ENCODE results near the gene TEAD1.
"Not testable (repeated sequence)": the region's sequence is repeated elsewhere in the genome, so short reads cannot be mapped to it uniquely, and the experiment has no call there.

TEAD1 gene

DNA sequence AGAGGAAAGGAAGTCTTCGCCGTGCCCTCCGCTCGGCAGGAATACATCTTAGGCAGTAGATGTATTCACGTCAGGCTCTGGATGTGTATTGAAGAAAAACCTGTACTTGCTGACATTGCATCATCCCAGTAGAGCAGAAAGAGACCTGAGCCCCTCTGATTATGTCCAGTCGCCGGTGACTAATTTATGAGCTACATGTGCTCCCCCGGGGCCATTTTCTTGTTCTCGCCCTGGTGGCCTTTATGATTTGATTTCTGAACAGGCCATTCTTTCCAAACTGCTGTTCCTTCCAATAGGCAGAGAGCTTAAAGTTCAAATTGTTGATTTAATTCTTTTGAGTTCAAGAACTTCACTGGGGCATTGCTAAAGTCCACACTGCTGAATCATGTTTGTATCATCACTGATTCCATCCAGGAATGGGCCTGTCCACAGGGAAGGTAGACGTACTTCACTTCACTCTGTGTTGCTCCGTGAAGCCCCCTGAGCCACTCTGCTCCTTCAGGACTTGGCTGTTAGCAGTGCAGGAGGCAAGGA is 197.6 kb downstream of the TEAD1 start:
- DNase-seq, result no peak

DNA sequence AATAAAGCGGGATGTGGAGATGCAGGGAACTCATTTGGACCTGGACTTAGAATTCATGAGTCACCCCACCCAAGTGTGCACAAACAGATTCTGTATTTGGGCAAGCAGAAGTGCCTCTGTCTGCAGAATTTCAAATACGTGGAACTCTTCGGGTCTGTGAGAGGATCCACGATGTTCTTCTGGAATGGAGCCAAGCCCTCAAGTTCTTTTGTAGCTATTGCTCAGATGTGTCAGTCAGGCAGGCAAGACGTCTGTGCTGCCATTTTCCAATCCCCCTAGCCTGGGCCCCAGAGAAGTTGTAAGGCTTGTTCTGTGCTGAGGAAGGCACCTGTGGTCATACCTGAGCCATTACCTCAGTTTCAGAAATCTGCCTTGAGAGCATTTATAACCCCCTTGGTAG is 202.1 kb downstream of the TEAD1 start:
- DNase-seq, result no peak

DNA sequence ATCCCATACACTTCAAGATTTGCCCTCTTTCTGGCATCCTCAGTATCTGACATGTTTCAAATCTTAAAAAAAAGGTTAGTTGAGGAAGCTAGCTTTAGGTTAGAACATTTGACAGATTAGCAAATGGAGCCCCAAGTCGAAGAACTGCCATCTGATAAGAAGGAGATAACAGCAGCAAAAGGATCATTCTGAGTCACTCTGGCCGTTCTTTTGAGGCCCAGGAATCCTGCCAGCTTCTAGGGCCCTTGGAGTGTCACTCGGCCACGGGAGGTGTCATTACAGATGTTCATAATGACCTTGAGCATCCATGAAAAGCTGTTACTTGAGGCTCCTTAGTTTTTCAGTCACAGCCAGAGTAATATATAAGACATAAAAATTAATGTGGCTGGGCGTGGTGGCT is 202.8 kb downstream of the TEAD1 start:
- DNase-seq, result no peak

DNA sequence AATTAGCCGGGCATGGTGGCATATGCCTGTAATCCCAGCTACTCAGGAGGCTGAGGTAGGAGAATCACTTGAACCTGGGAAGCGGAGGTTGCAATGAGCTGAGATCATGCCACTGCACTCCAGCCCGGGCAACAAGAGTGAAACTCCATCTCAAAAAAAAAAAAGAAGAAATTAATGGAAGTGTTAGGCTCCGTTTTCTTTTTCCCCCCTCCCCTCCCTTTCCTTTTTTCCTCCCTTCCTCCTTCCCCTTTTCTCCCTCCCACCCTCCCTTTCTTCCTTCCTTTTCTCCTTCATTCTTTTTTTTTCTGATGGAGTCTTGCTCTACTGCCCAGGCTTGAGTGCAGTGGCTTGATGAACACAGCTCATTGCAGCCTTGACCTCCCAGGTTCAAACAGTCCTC is 203.3 kb downstream of the TEAD1 start:
- DNase-seq, result not testable (repeated sequence)

DNA sequence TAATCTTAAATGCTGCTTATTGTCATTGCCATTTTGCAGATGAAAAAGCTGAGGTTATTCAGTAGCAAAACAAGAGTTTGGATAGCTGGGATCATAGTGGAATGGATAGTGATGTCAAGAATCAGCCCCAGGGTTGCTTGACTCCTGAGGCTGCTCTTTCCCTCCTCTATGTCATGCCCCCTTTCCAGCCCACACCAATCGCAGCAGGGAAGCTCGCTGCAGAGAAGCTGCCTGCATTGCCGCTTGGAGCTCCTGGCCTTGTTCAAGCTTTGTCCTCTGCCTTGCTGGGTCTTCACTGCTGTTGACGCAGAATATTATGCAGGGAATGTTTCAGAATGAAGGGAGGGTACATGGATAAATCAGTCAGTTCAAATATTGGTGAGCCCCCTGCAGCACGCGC is 206.1 kb downstream of the TEAD1 start:
- DNase-seq, result no peak

DNA sequence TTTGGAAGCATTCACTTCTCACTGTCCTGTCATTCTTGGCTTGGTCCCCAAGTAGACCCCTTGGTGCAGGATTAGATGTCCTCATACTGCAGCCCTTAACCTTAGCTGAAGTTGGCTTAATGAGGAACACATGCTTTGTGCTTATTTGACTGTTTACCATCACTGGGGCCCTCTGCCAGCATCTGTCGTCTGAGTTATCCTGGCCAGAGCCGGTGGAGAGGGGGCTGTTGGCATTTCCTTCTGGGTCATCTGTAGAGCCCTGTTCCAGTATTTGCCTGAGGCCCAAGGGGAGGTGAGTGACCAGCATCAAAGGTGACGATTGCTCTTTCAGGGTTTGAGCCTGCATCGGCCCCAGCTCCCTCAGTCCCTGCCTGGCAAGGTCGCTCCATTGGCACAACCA is 208.4 kb downstream of the TEAD1 start:
- no peak for DNase-seq

DNA sequence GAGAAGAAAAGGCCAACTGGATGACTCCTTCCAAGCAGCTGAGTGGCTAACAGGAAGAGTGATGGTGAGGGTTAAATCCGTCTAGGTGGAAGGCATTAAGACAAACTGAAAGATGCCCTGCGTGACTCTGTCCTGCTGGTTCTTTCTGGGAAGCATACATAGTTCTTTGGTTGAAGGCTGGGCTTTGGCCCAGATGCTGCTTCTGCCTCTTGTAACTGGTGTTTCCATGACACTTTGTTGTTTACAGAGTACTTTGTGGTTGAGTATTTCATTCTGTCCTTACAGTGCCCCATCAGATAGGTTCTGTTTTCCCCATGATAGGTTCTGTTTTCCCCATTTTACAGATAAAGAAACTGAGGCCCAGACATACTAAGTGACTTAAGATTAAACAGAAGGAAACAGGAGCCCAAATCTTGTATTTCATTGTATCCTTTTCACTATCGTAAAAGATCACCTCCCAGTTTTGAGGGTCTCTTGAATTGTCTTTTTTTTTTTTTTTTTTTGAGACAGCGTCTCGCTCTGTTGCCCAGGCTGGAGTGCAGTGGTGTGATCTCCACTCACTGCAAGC is 210.6 kb downstream of the TEAD1 start:
- no peak for DNase-seq

DNA sequence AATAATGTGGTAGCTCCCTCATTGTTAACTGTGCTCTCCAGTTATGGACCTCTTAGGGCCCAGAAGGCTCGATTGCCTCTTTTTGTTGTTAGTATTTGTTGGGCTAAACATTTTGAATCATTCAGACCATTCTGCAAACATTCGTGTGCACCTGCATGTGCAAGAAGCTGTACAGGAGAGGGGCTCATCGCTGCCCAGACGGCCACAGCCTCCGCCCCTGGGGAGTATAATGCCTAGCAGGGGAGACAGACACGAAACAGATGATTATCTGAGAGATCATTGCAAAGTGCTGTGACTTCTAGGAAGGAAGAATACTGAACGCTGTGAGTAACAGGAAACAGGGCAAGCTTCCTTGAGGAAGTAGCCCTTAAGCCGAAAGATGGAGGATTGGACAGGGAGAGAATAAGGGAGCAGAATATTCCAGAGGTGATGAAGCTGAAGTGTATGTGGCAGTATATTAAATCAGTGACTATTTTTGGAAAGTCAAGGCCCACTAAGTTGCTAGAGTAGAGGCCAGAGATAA is 211.6 kb downstream of the TEAD1 start:
- DNase-seq, result no peak

DNA sequence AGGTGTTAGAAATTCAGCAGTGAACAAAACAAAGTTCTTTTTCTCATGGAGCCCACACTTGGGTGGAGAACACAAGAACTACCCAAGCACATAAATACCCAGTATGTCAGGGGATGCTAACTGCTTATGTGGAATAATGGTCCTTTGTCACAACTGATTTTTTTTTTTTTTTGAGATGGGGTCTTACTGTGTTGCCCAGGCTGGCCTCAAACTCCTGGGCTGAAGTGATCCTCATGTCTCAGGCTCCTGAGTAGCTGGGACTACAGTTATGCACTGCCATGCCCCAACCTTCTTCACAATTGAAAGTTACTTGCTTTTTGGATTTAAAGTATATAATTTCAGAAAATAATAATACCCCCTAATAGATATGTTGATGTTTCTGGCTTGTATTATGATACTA is 212.3 kb downstream of the TEAD1 start:
- DNase-seq, result no peak

DNA sequence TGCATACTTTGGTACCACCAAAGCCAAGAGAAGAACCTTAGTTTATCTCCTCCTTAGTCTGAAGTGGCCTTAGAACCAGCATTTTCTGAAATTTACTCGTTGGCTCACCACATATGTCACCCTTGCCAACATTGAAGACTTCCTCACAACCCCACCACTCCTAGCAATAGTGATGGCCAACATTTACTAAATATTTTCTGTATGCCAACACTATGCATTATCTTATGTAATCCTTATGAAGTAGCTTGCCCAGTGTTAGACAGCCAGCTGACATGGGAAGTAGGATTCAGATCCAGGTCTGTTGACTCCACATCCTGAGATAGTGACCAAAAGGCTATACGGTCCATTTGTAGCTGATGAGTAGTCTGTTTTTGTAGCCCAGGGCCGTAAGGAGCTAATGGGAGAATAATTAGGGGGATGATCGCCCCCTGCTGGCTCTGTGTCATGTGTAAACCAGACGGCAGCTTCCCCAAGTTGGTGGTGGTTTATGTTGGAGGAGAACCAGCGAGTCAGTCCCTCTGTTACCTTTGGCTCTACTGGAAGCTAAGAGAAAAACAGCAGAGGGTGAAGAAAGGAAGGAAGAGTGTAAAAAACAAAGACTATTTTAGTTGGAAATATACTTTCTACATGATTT is 214.4 kb downstream of the TEAD1 start:
- peak; percentile 80 for DNase-seq

DNA sequence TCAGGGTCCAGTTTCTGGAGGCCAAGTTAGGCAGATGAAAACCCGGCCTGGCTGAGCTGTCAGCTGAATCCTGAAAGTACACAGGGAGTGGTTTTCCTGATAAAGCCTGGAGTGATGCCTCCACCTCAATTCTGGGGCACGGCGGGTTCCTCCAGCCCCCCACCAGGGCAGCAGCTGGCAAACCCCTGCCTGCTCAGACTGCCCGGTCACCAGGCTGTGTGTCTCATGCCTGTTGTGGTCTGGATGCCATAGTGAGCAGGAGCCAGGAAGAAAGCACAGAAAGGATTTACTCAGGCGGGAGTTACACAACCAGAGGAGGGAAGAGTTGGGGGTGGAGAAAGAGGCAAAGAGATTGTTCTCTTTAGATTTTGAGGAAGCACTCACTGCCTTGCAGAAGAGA is 215.0 kb downstream of the TEAD1 start:
- DNase-seq, result no peak

DNA sequence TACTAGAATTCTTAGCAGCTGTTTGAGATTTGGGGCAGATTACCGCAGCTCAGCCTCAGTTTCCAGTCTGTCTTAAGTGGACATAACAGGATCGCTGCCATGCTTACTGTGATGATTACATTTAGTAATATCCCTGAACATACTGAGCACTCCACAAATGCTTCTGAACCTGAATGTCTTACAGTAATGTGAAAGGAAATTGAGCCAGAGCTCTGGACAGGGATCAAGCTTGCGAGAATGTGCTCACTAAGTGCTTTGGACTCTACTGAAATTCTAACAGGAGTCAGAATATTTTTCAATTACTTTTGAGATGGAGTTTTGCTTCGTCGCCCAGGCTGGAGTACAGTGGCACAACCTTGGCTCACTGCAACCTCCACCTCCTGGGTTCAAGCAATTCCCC is 216.3 kb downstream of the TEAD1 start:
- DNase-seq, result no peak

DNA sequence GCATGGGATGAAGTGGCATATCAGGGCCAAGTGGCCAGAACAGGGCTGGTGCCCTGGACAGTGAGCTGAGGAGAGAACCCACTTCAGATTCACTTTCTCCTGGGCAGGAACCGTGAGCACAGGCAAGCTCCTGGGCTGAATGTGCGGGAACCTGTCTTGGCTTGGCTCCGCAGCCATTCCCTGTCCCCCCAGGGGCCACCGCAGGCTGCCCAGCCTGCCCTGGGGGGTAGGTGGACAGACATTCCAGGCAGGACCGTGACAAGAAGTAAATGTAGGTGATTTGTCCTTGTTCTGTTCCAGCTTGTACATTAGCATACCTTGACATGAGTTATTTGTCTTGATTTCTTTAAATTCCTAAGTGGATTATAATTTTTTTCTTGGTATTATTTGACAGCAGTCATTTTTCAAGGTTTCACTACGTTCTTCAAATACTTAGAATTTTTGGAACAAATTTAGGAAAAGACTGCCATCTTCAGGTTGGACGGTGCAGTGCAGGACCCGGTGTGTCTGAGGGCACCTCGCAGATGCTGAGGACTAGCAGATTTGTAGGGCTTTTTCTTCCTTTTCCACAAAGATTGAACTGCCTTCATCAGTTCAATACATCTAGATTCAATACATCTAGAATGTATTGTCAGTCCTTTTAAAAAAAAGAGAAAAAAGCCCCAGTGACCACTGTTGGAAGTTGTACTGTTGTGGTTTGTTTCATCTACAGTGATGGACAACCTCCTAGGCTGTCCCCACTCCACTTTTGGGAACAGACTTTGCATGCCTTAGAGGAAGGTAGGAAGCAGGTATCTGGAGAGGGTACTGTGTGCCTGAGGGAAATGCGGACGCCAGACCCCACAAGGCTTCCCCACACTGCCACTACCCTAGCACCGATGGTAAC is 219.8 kb downstream of the TEAD1 start:
- DNase-seq, result no peak

DNA sequence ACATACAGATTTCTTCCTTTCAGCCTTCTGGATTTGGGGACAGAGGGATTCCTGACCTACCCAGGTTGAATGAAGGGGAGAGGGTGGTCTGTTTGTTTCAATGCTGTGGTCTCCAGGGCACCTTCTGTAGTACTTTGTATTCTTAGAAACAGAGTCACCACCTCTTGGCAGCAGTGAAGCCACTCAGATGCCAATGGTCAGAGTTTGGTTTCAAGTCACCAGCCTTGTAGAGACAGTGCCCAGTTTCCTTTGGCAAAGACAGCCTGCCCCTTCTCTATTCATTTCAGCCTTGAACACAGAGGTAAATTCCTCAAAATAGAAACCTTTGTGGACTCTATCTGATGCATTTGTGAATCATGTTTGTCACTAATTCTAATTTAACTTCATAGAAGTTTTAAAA is 223.2 kb downstream of the TEAD1 start:
- DNase-seq, result no peak

DNA sequence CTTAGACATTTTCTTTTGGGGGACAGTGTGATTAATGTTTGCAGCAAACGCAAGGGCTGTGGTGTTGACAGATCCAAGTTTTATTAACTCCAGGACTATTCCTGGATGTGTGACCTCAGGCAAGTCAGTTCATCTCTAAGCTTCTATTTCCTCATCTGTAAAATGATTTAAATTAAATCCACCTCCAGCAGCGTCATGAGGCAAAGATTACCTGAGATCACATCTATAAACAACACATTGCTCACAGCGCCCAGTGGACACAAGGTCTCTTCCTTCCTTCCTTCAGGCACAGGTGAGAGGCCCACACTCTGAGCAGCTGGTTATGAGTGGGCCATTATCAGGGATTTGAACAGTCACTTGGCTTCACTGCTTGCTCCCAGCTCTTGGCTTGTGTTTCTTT is 223.6 kb downstream of the TEAD1 start:
- no peak for DNase-seq

DNA sequence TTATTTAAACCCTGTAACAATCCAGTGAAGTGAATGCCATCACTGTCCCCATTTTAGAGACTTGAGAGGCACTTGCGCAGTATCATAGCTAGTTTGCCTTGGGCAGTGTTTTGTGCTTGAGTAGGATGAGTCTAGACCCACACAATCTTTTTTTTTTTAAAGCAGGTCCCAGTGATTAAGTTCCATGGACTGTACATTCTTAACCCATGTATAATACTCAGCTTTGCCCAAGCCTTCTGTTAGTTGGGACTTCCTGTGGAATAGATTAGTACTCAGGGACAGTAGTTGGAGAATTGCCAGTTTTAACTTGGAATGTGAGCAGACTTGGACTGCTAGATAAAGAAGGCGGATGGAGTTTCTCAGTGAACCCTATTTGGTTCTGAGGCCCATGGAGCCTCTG is 226.3 kb downstream of the TEAD1 start:
- DNase-seq, result peak; percentile 90

DNA sequence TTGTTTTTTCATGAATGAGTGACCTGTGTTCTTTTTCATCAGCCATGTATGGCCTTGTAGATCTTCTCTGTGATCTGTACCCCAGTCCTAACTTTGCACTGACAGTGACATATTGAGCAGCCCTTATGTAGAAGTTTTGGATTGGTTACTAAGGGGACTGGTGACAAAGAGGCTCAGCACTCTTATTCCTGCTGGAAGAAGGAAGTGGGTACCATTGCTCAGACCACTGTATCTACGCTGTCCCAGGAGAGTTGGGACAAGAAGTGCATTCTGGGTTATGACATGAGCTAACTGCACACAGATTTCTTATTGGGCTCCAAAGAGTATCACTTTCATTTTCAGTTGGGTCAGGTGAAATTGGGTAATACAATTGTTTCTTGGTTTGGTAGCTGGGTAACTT is 227.1 kb downstream of the TEAD1 start:
- no peak for DNase-seq

DNA sequence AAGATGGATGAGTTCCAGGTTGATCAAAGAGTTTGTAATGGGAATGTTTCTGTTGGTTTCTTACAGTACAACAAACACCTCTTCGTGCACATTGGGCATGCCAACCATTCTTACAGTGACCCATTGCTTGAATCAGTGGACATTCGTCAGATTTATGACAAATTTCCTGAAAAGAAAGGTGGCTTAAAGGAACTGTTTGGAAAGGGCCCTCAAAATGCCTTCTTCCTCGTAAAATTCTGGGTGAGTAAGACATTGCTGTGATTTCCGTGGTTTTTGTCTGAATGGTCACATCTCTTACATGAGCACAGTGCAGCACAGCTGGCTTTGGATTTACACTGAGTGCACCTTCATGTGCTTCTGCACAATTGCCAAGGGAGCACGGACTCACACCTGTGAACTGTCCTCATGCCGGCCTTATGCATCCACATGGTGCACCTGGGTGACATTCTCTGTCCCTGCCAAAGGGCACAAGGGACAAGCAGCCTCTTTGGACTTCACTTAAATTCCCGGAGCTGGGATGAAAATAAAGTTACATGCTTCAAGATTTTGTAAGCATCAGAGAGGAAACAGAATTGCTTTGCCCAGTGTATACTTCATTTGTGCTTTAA is 227.8 kb downstream of the TEAD1 start:
- DNase-seq, result no peak

DNA sequence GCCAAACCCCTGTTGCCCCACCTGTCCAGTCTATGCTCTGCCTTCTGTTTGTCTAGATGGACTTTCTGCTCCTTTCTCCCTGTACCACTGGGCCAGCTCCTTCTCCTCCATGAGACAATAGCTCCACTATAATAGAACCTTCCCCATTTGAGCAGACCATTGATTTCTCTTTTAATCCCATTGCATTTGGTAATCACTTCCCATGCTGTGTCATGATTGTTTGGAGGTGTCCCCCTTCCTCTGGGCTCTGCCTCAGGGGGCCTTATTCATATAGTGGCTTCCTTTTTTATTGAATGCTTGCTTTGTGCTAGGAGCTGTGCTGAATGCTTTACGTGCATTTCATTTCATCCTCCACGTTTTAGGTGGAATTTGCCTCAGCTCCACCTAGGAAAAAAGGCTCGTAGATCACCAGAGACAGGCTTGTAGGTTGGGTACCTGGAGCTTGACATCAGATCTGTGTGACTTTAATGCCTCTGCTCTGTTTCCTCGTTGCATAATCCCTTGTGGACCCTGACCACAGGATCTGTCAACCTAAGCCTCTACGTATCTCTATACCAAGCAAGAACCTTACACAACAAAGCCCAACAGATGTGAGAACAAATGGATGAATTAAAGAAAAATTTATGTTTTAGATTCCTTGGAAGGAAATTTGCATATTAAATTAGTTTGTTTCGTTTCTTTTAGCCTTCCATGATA is 228.7 kb downstream of the TEAD1 start:
- DNase-seq, result no peak

DNA sequence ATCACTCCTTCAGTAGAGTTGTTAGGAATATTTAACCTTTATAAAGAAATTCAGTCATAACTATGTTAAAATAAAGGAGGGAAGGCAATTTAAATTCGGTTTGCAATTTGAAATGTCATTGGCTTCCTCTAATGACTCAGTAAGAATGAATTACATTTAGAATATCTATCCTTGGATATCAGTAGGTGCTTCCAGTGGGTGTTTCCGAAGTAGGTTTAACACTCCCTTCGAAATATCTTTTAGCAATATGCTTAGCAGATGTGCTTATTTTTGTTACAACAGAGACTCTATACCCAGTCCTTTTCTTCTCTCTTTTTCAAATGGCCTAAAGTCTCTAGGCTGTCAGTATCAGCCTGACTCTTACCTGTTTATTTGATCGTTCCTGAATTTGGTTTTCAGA is 231.2 kb downstream of the TEAD1 start:
- DNase-seq, result no peak

DNA sequence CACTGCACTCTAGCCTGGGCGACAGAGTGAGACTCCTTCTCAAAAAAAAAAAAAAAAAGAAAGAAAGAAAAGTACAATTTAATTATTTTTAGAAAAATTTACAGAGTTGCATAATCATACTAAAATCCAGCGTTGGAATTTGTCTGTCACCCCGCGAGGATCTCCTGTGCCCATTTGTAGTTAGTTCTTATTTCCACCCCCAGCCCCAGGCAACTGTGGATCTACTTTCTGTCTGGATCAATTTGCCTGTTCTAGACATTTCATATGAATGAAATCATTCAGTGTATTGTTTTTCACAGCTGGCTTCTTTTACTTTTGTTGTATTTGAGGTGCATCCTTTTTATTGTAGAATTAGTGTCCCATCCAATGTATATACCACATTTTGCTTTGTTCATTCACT is 232.3 kb downstream of the TEAD1 start:
- DNase-seq, result no peak

DNA sequence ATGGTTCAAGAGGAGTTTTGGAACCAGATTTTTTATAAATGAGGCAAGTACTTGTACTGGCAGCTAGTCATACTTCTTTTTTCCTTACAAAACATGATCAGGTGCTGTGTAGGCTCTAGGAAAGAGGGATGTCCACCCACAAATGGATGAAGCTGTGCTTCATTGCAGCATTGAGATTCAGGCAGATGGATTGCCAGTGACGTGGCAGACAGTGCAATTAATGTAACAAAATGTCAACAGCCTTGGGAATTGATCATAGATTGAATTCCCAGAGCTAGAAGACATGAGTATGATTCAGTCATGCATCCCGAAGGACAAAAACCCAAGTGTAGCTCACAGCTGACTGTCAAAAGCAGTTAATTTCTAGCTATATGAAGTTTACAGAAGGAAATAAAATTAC is 235.7 kb downstream of the TEAD1 start:
- DNase-seq, result no peak

DNA sequence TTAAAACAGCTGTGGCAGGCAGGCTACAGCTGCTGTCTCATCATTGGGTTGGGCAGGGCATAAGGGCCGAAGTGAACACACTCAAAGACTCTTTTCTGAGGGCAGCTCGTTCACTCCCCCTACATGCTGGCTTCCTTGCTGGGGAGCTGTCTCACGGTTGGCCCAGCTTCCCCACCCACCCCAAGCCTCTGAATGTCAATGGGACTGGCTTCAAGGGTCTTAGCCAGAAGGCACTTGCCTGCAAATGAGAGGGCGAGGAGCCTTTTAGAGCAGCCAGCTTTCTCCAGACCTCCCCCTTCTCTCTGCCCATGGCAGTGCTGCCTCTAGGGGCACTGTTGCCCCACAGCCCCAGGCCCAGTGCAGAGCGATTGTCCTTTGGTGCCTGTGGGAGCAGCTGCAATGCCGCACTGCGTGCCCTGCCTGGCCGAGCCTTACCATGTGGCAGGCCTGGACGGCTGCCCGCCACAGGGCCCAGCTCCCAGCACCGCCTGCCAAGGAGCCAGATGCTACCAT is 240.2 kb downstream of the TEAD1 start:
- no peak for DNase-seq
